Suprapubic skin (tissue), 4 donors: ENCODE data around the gene TMPRSS4. TPM values are rescaled to one million over a fixed set of nuclear protein-coding genes. Genes with fewer than 3 reads are reported as not detected.

Experiments used
- DNase-seq, 2 donors: peaks; one replicate each; pipeline ENCODE4 v3.0.0-alpha.2; 2019; ENCODE audit warnings: low spot score in 2 of 2
- H3K27ac ChIP-seq: fragments of 200-600 bp; sonication (generic); one replicate; pipeline ENCODE4 v1.5.1; 2019
- H3K27me3 ChIP-seq: fragments of 200-600 bp; sonication (generic); one replicate; pipeline ENCODE4 v1.5.1; 2019
- H3K36me3 ChIP-seq: fragments of 200-600 bp; sonication (generic); one replicate; pipeline ENCODE4 v1.5.1; 2019
- H3K4me1 ChIP-seq: fragments of 200-600 bp; sonication (generic); one replicate; pipeline ENCODE4 v1.5.1; 2019
- H3K4me3 ChIP-seq: fragments of 200-600 bp; sonication (generic); one replicate; pipeline ENCODE4 v1.5.1; 2019; ENCODE audit warnings: mild to moderate bottlenecking
- H3K9me3 ChIP-seq: fragments of 200-600 bp; sonication (generic); one replicate; pipeline ENCODE4 v1.5.1; 2019
- CTCF ChIP-seq, 2 donors: fragments of 200-600 bp in 1 of 2; fragments of 450-650 bp in 1 of 2; sonication (generic) in 1 of 2; IDR thresholded peaks; one replicate each; pipeline ENCODE4 v1.5.1; 2016 to 2019; ENCODE audit warnings: antibody characterized with exemption in 2 of 2, mild to moderate bottlenecking in 1 of 2, moderate library complexity in 1 of 2
- EP300 ChIP-seq: sonication (generic); formaldehyde crosslinking; IDR thresholded peaks from one replicate; pipeline ENCODE4 v1.6.1; 2017; ENCODE audit warnings: antibody characterized with exemption
- POLR2A ChIP-seq, 2 donors: fragments of 450-650 bp; IDR thresholded peaks; one replicate each; pipeline ENCODE4 v1.6.1; 2017; ENCODE audit warnings: antibody characterized with exemption in 2 of 2, mild to moderate bottlenecking in 2 of 2, moderate library complexity in 2 of 2
- POLR2AphosphoS5 ChIP-seq, 3 donors: sonication (generic); formaldehyde crosslinking; IDR thresholded peaks; one replicate each; pipeline ENCODE4 v1.6.1; 2017; ENCODE audit warnings: antibody characterized with exemption in 3 of 3
- WGBS: methylation state at CpG from one replicate; pipeline ENCODE4 v1.1.5; 2018; 5-methylcytosine and 5-hydroxymethylcytosine counted together
- total RNA-seq, 4 donors: library from RNA; depleted of rRNA; stranded (reverse); fragments of >200 nt; gene quantifications; one replicate each; pipeline ENCODE4 v1.1.0, GENCODE V29; 2016

The TMPRSS4 gene
- total RNA-seq, 4 donors from 2014 or later = 1.6 to 17.0 (median 2.4) TPM

- TF ChIP-seq CTCF (IDR thresholded peaks at IDR 0.05) (no peak), POLR2AphosphoS5 (IDR thresholded peaks at IDR 0.05) (no peak), EP300 (no peak), POLR2A (IDR thresholded peaks at IDR 0.05) (no peak)
- Histone ChIP-seq H3K36me3 (no peaks in the 10 kb centered on the region), H3K4me3 (no peak overlapping the region), H3K27me3 (peaks cover 10% of the 10 kb centered on the region), H3K4me1 (peaks cover 31% of the 10 kb centered on the region), H3K9me3 (no peaks in the 10 kb centered on the region), H3K27ac (no peak overlapping the region)
- WGBS = 39% methylated on average over 7 of the region's 8 CpGs
- DNase-seq = no peak
These were observed 94.0 kb downstream of the TMPRSS4 start for GRCh38 chr11:118170882-118171268.

Other genes with a start within 250 kb of the TMPRSS4 start
- 10 to 100 TPM in 2 of 4 donors, 1 to 10 TPM in 2; 4.8 to 15.9 (median 9.5) TPM for gene FXYD6, start 200.4 kb upstream of the TMPRSS4 start, total RNA-seq
- 10 to 100 TPM; 24.7 to 92.0 (median 73.1) TPM for gene TMPRSS13, start 147.7 kb upstream of the TMPRSS4 start, total RNA-seq
- gene IL10RA, start 90.7 kb upstream of the TMPRSS4 start, total RNA-seq = 1 to 10 TPM; 2.9 to 7.2 (median 4.4) TPM
- not detected for gene SMIM35, start 9.9 kb downstream of the TMPRSS4 start, total RNA-seq
- 1 to 10 TPM; 1.5 to 1.8 (median 1.5) TPM for gene SCN4B, start 75.7 kb downstream of the TMPRSS4 start, total RNA-seq
- gene SCN2B, start 99.6 kb downstream of the TMPRSS4 start, total RNA-seq = under 1 TPM in 2 of 4 donors, not detected in 2; 0.08 to 0.21 TPM
- 1 to 10 TPM in 3 of 4 donors, not detected in 1; 1.1 to 4.9 (median 2.1) TPM for gene JAML, start 147.9 kb downstream of the TMPRSS4 start, total RNA-seq
- gene MPZL3, start 175.3 kb downstream of the TMPRSS4 start, total RNA-seq = 10 to 100 TPM; 23.9 to 87.2 (median 56.1) TPM
- 100 to 1,000 TPM in 1 of 4 donors, 10 to 100 TPM in 3; 54.5 to 111 (median 56.7) TPM for gene MPZL2, start 187.2 kb downstream of the TMPRSS4 start, total RNA-seq
- gene CD3E, start 227.7 kb downstream of the TMPRSS4 start, total RNA-seq = 1 to 10 TPM in 1 of 4 donors, under 1 TPM in 2, not detected in 1; 0.55 to 3.3 (median 0.79) TPM